Panc1 (cell line): ENCODE measurements around the gene COL1A2. TPM values are rescaled to one million over a fixed set of nuclear protein-coding genes. Genes with fewer than 3 reads are reported as not detected.

Experiments
- ATAC-seq: fragments of 200-7000 bp; cut with Tn5 transposase; 2 replicates; pipeline ENCODE4 v1.9.1; 2020; ENCODE audit warnings: mild to moderate bottlenecking, moderate library complexity
- BruUV-seq: library from RNA; stranded (reverse); fragments of 400-500 nt; replicated peaks from 2 replicates; lab custom pipeline; 2021; lab: Mats Ljungman, UMichigan
- CTCF ChIA-PET: fragments of 300-600 bp; sonication (Branson Sonifier 250); formaldehyde crosslinking; loops from one replicate; lab custom pipeline; 2022; ENCODE audit warnings: antibody characterized with exemption; lab: Charles Lee
- POLR2A ChIA-PET: fragments of 300-600 bp; sonication (Branson Sonifier 250); formaldehyde crosslinking; loops from one replicate; lab custom pipeline; 2022; ENCODE audit warnings: antibody characterized with exemption; lab: Charles Lee
- DNase-seq: peaks from one replicate; pipeline ENCODE4 v3.0.0-alpha.2; 2010; ENCODE audit warnings: low read depth, low spot score
- H3K27ac ChIP-seq: 2 replicates; pipeline ENCODE4 v1.5.1; 2011; ENCODE audit warnings: mild to moderate bottlenecking, low read length, inconsistent platforms
- H3K27me3 ChIP-seq: fragments of 200-500 bp; sonication (Bioruptor generic); 2 replicates; pipeline ENCODE4 v1.6.0; 2014; ENCODE audit warnings: low read length, inconsistent platforms; ENCODE audit not compliant: control insufficient read depth, insufficient read depth
- H3K36me3 ChIP-seq: fragments of 200-500 bp; sonication (Bioruptor generic); 2 replicates; pipeline ENCODE4 v1.5.1; 2014; ENCODE audit warnings: inconsistent platforms, mild to moderate bottlenecking, low read length, moderate library complexity; ENCODE audit not compliant: control insufficient read depth, insufficient read depth
- H3K4me1 ChIP-seq: 2 replicates; pipeline ENCODE4 v1.5.1; 2011; ENCODE audit warnings: inconsistent platforms, mild to moderate bottlenecking, low read length, moderate library complexity; ENCODE audit not compliant: control insufficient read depth, insufficient read depth
- H3K4me3 ChIP-seq, 2 experiments: 2 replicates each; pipeline ENCODE4 v1.5.1; 2011 to 2012; ENCODE audit warnings: low read depth in 2 of 2, low read length in 2 of 2, mild to moderate bottlenecking in 2 of 2, inconsistent platforms in 1 of 2, moderate library complexity in 1 of 2
- H3K9me3 ChIP-seq: fragments of 200-500 bp; sonication (Bioruptor generic); 2 replicates; pipeline ENCODE4 v1.5.1; 2014; ENCODE audit warnings: low read depth, mild to moderate bottlenecking, inconsistent platforms, low read length, moderate library complexity; ENCODE audit not compliant: control insufficient read depth, insufficient read depth
- CTCF ChIP-seq: fragments of 450-650 bp; IDR thresholded peaks from 2 replicates; pipeline ENCODE4 v1.5.1; 2017; ENCODE audit warnings: mild to moderate bottlenecking
- POLR2AphosphoS5 ChIP-seq: IDR thresholded peaks from 2 replicates; pipeline ENCODE4 v1.6.1; 2012; ENCODE audit warnings: mild to moderate bottlenecking, low read depth, low read length, moderate library complexity
- REST ChIP-seq, 2 experiments: IDR thresholded peaks; 2 replicates each; pipeline ENCODE4 v1.6.1; 2011 to 2012; ENCODE audit warnings: low read depth in 2 of 2, control low read depth in 1 of 2, low read length in 1 of 2, mild to moderate bottlenecking in 1 of 2, moderate library complexity in 1 of 2; ENCODE audit not compliant: insufficient read depth in 1 of 2
- SIN3A ChIP-seq: IDR thresholded peaks from 2 replicates; pipeline ENCODE4 v1.6.1; 2012; ENCODE audit warnings: low read depth, mild to moderate bottlenecking, low read length, moderate library complexity, borderline replicate concordance; ENCODE audit not compliant: insufficient read depth
- TCF7L2 ChIP-seq: IDR thresholded peaks from 2 replicates; pipeline ENCODE4 v1.6.1; 2011; ENCODE audit warnings: mild to moderate bottlenecking, low read depth, low read length, inconsistent platforms
- in situ Hi-C: cut with HindIII; loops from 2 replicates; pipeline ENCODE4 v1.10.0; 2016; ENCODE audit warnings: low sequenced_read_pairs, low pct_unique_long_range_greater_than_20kb
- intact Hi-C: fragments of 100-400 bp; cut with micrococcal nuclease; formaldehyde crosslinking; loops from one replicate; pipeline ENCODE4 v1.10.0; 2022; ENCODE audit not compliant: unreplicated experiment
- total RNA-seq: library from RNA; stranded (reverse); gene quantifications from one replicate; pipeline ENCODE4 v1.2.1, GENCODE V29; 2021; ENCODE audit not compliant: unreplicated experiment

COL1A2 gene
- total RNA-seq, 1 experiment from 2014 or later, result 1.3 TPM

GRCh38 chr7:94357076-94357475 lies 37.6 kb upstream of the COL1A2 start:
- in situ Hi-C loops, result no loop called here
- Histone ChIP-seq H3K4me1 (no peaks in the 10 kb centered on the region), H3K9me3 (no peaks in the 10 kb centered on the region), H3K4me3 (no peak overlapping the region), H3K36me3 (no peaks in the 10 kb centered on the region), H3K27me3 (no peaks in the 10 kb centered on the region), H3K27ac (no peak overlapping the region)
- no TSS peak for BruUV-seq
- ChIA-PET POLR2A (no interaction called here), CTCF (no interaction called here)
- intact Hi-C loops, result no loop called here
- ATAC-seq (no peak), DNase-seq (no peak)
- no peak for TF ChIP-seq TCF7L2
- no peak for TF ChIP-seq REST (IDR thresholded peaks at IDR 0.05; ENCODE audit: insufficient read depth in 1 of 2, low read depth in 2 of 2, low read length in 1 of 2)

GRCh38 chr7:94360926-94361325 lies 33.8 kb upstream of the COL1A2 start:
- Histone ChIP-seq H3K36me3 (no peaks in the 10 kb centered on the region), H3K4me1 (no peaks in the 10 kb centered on the region), H3K27me3 (no peaks in the 10 kb centered on the region), H3K4me3 (no peak overlapping the region), H3K9me3 (no peaks in the 10 kb centered on the region), H3K27ac (no peak overlapping the region)
- intact Hi-C loops, result no loop called here
- POLR2A ChIA-PET, result no interaction called here
- CTCF ChIA-PET, result no interaction called here
- in situ Hi-C loops, result no loop called here
- TF ChIP-seq TCF7L2, result no peak
- no peak for TF ChIP-seq REST (IDR thresholded peaks at IDR 0.05; ENCODE audit: insufficient read depth in 1 of 2, low read depth in 2 of 2, low read length in 1 of 2)
- TF ChIP-seq POLR2AphosphoS5, result no peak
- no peak for TF ChIP-seq SIN3A
- no peak for TF ChIP-seq CTCF
- DNase-seq (no peak), ATAC-seq (no peak)
- no TSS peak for BruUV-seq
